HFFc6 (cell line): ENCODE results near the gene RAB7A. TPM values are rescaled to one million over a fixed set of nuclear protein-coding genes. Genes with fewer than 3 reads are reported as not detected.

Experiments
- DNase-seq: peaks from one replicate; pipeline ENCODE4 v3.0.0-alpha.2; 2018
- H3K27ac Mint-ChIP-seq: 2 replicates; pipeline ENCODE4 v1.8.0; 2020; ENCODE audit warnings: mild to moderate bottlenecking, mixed read lengths
- H3K27me3 Mint-ChIP-seq: 2 replicates; pipeline ENCODE4 v1.8.0; 2021; ENCODE audit warnings: mild to moderate bottlenecking, moderate library complexity, mixed read lengths; ENCODE audit not compliant: insufficient read depth
- H3K36me3 Mint-ChIP-seq: 2 replicates; pipeline ENCODE4 v1.8.0; 2021; ENCODE audit warnings: low read depth, mixed read lengths
- H3K4me1 Mint-ChIP-seq: 2 replicates; pipeline ENCODE4 v1.8.0; 2020; ENCODE audit warnings: low read depth, mixed read lengths
- H3K4me3 Mint-ChIP-seq: 2 replicates; pipeline ENCODE4 v1.8.0; 2020; ENCODE audit warnings: mild to moderate bottlenecking, moderate library complexity, mixed read lengths
- H3K9me3 Mint-ChIP-seq: 2 replicates; pipeline ENCODE4 v1.8.0; 2020; ENCODE audit warnings: mild to moderate bottlenecking, mixed read lengths
- total RNA-seq, 6 experiments: library from RNA; stranded (reverse); fragmentation: NEBNext Ultra II Directional; extraction: Animal tissue kit (Norgen Biotek cat#: 25700); gene quantifications; 2 replicates in 1 of 6; 3 replicates in 5 of 6; pipeline ENCODE4 v1.2.3, GENCODE V29; 2021
- TF ChIP-seq, protein P1 (sequence below): fragments of 200-600 bp; sonication (generic); IDR thresholded peaks from 2 replicates; pipeline ENCODE4 v1.5.0; 2021; ENCODE audit warnings: antibody characterized with exemption, mild to moderate bottlenecking

Gene RAB7A
- total RNA-seq, 6 experiments from 2014 or later: 311 to 355 (median 323) TPM

- Mint-ChIP-seq H3K27me3 (peaks cover 25% of the 10 kb centered on the region), H3K36me3 (no peaks in the 10 kb centered on the region), H3K4me1 (peaks cover 13% of the 10 kb centered on the region), H3K27ac (no peak overlapping the region), H3K4me3 (no peak overlapping the region), H3K9me3 (no peaks in the 10 kb centered on the region)
- DNase-seq: no peak
- TF ChIP-seq, protein P1, sequence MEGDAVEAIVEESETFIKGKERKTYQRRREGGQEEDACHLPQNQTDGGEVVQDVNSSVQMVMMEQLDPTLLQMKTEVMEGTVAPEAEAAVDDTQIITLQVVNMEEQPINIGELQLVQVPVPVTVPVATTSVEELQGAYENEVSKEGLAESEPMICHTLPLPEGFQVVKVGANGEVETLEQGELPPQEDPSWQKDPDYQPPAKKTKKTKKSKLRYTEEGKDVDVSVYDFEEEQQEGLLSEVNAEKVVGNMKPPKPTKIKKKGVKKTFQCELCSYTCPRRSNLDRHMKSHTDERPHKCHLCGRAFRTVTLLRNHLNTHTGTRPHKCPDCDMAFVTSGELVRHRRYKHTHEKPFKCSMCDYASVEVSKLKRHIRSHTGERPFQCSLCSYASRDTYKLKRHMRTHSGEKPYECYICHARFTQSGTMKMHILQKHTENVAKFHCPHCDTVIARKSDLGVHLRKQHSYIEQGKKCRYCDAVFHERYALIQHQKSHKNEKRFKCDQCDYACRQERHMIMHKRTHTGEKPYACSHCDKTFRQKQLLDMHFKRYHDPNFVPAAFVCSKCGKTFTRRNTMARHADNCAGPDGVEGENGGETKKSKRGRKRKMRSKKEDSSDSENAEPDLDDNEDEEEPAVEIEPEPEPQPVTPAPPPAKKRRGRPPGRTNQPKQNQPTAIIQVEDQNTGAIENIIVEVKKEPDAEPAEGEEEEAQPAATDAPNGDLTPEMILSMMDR: no peak
Measured at GRCh38 chr3:128706086-128706615, 19.8 kb upstream of the RAB7A start.

DNA sequence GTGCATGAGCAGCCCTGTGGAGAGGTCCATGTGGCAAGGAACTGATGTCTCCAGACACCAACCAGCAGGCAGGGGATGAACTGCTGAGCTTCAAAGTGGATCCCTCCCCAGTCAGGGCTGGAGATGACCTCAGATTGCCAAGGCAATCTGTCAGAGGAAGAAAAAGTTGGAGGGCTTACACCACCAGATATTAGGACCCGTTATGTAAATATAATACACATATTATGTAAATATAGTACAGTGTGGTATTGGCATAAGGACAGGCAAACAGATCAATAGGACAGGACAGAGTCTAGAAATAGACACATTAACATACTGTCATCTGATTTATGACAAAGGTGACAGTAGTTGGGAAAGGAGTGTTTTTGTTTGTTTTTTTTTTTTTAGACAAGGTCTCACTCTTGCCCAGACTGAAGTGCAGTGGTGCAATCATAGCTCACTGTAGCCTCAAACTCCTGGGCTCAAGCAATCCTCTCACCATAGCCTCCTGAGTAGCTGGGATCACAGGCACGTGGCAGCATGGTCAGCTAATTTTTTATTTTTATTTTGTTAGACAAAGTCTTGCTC lies 18.0 kb upstream of the RAB7A start:
- DNase-seq: no peak
- Mint-ChIP-seq H3K36me3 (no peaks in the 10 kb centered on the region), H3K4me3 (no peak overlapping the region), H3K4me1 (no peaks in the 10 kb centered on the region), H3K9me3 (no peaks in the 10 kb centered on the region), H3K27ac (no peak overlapping the region), H3K27me3 (peaks cover 28% of the 10 kb centered on the region)
- TF ChIP-seq, protein P1: no peak

- TF ChIP-seq, protein P1: no peak
- Mint-ChIP-seq H3K36me3 (no peaks in the 10 kb centered on the region), H3K4me3 (no peak overlapping the region), H3K27me3 (peaks cover 31% of the 10 kb centered on the region), H3K27ac (no peak overlapping the region), H3K4me1 (no peaks in the 10 kb centered on the region), H3K9me3 (no peaks in the 10 kb centered on the region)
- no peak for DNase-seq
Measured at GRCh38 chr3:128709038-128709437, 16.9 kb upstream of the RAB7A start.

- Mint-ChIP-seq H3K27ac (no peak overlapping the region), H3K4me1 (no peaks in the 10 kb centered on the region), H3K27me3 (peaks cover 37% of the 10 kb centered on the region), H3K4me3 (no peak overlapping the region), H3K36me3 (no peaks in the 10 kb centered on the region), H3K9me3 (no peaks in the 10 kb centered on the region)
- no peak for DNase-seq
- TF ChIP-seq, protein P1: no peak
Measured at GRCh38 chr3:128709506-128710210, 16.3 kb upstream of the RAB7A start.

- Mint-ChIP-seq H3K27me3 (peaks cover 39% of the 10 kb centered on the region), H3K4me3 (no peak overlapping the region), H3K4me1 (no peaks in the 10 kb centered on the region), H3K27ac (no peak overlapping the region), H3K36me3 (no peaks in the 10 kb centered on the region), H3K9me3 (no peaks in the 10 kb centered on the region)
- TF ChIP-seq, protein P1: no peak
- DNase-seq: no peak
Measured at GRCh38 chr3:128710816-128711433, 15.1 kb upstream of the RAB7A start.
